Right lobe of liver (tissue), 4 donors: ENCODE measurements around the gene ZNF429.

Experiments used
- POLR2A ChIP-seq: fragments of 450-650 bp; IDR thresholded peaks from one replicate; pipeline ENCODE4 v1.6.1; 2017; ENCODE audit warnings: antibody characterized with exemption, mild to moderate bottlenecking
- TF ChIP-seq, protein P1 (sequence below), 4 donors: fragments of 200-600 bp in 3 of 4; fragments of 450-650 bp in 1 of 4; IDR thresholded peaks; one replicate each; pipeline versions ENCODE4 v1.5.1 to v1.8.0; 2016 to 2022; ENCODE audit warnings: antibody characterized with exemption in 4 of 4, mild to moderate bottlenecking in 2 of 4
- donor health status: DM: no; HTN: no; CAD: no.
- donor health status: DM: no; HTN: no; CAD: no.
- donor health status: DM: no; HTN: yes; CAD: no.

DNA sequence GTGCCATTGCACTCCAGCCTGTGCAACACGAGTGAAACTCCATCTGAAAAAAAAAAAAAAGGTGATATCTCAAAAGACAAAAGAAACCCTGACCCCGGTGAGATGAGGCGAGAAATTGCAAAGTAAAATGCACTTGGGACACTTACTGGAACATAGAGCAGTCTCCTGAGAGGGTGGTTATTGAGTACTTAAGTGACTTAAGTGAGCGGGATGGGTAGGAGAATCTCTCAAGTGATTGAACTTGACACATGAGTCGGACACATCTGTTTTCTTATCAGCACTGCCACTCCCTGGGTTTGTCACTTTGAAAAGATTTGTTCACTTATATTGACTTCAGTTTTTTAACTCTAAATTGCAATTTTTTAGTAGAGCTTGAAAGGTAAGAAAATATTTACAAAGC lies 2.8 kb downstream of the ZNF429 start:
- TF ChIP-seq, protein P1, sequence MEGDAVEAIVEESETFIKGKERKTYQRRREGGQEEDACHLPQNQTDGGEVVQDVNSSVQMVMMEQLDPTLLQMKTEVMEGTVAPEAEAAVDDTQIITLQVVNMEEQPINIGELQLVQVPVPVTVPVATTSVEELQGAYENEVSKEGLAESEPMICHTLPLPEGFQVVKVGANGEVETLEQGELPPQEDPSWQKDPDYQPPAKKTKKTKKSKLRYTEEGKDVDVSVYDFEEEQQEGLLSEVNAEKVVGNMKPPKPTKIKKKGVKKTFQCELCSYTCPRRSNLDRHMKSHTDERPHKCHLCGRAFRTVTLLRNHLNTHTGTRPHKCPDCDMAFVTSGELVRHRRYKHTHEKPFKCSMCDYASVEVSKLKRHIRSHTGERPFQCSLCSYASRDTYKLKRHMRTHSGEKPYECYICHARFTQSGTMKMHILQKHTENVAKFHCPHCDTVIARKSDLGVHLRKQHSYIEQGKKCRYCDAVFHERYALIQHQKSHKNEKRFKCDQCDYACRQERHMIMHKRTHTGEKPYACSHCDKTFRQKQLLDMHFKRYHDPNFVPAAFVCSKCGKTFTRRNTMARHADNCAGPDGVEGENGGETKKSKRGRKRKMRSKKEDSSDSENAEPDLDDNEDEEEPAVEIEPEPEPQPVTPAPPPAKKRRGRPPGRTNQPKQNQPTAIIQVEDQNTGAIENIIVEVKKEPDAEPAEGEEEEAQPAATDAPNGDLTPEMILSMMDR (IDR thresholded peaks at IDR 0.05): no peak
- no peak for TF ChIP-seq POLR2A
